Kidney epithelial cell (primary cell): Measurements from ENCODE around the gene TMEM205. TPM values are rescaled to one million over a fixed set of nuclear protein-coding genes. Genes with fewer than 3 reads are reported as not detected.

Experiments used
- DNase-seq: peaks from one replicate; pipeline ENCODE4 v3.0.0-alpha.2; 2010; ENCODE audit warnings: low read depth
- H3K27me3 ChIP-seq: 2 replicates; pipeline ENCODE4 v1.6.0; 2011; ENCODE audit warnings: low read length; ENCODE audit not compliant: control insufficient read depth, insufficient read depth
- H3K36me3 ChIP-seq: 2 replicates; pipeline ENCODE4 v1.5.1; 2011; ENCODE audit warnings: low read length; ENCODE audit not compliant: control insufficient read depth, insufficient read depth
- H3K4me3 ChIP-seq: 2 replicates; pipeline ENCODE4 v1.5.1; 2011; ENCODE audit warnings: low read depth, mild to moderate bottlenecking, control low read depth, low read length
- total RNA-seq: library from RNA; depleted of rRNA; stranded (reverse); fragments of >200 nt; gene quantifications from 2 replicates; pipeline ENCODE4 v1.2.3, GENCODE V29; 2015
- TF ChIP-seq, protein P1 (sequence below): IDR thresholded peaks from 2 replicates; pipeline ENCODE4 v1.5.1; 2011; ENCODE audit warnings: mild to moderate bottlenecking, moderate library complexity, low read length, control low read depth, inconsistent platforms; ENCODE audit not compliant: insufficient read depth, poor library complexity, severe bottlenecking

Gene TMEM205
- total RNA-seq, 1 donor from 2014 or later, result 307 TPM

DNA sequence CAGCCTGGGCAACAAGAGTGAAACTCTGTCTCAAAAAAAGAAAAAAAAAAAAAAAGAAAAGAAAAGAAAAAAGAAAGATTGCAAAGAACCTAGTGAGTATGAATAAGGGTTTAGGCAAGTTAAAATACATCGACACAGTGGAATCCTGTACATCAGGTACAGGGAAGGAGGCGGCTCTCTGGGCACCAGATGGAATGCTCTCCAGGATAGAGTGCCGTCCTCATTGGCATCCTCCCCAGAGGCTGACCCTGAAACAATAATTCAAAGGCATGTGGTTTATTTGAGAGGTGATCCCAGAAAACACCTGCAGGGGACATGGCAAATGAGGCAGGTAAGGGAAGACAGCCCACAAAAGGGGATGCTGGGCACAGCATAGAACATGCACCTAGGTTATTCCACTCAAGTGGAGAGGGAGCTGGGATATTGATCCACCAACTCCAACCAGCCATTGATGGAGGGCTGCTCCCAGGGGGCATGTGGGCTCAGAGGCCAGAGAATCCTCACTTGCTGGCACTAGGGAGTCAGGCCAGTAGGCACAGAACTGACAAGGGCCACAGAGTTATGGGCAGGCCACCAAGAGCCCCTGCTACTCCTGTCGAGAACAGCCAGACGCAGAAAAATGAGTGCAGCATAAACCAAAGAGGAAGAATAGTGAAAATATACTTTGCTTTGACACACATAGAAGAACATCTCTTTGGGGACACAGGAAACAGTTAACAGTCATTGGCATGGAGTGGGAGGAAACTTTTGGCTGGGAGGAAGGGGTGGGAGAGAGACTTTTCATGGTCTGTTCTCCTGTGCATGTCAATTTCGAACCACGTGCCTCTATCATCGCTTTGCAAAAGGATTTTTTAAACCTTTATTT lies 45.9 kb downstream of the TMEM205 start:
- Histone ChIP-seq H3K36me3 (no peaks in the 10 kb centered on the region), H3K27me3 (no peaks in the 10 kb centered on the region), H3K4me3 (no peak overlapping the region)
- TF ChIP-seq, protein P1, sequence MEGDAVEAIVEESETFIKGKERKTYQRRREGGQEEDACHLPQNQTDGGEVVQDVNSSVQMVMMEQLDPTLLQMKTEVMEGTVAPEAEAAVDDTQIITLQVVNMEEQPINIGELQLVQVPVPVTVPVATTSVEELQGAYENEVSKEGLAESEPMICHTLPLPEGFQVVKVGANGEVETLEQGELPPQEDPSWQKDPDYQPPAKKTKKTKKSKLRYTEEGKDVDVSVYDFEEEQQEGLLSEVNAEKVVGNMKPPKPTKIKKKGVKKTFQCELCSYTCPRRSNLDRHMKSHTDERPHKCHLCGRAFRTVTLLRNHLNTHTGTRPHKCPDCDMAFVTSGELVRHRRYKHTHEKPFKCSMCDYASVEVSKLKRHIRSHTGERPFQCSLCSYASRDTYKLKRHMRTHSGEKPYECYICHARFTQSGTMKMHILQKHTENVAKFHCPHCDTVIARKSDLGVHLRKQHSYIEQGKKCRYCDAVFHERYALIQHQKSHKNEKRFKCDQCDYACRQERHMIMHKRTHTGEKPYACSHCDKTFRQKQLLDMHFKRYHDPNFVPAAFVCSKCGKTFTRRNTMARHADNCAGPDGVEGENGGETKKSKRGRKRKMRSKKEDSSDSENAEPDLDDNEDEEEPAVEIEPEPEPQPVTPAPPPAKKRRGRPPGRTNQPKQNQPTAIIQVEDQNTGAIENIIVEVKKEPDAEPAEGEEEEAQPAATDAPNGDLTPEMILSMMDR, result no peak
- DNase-seq, result no peak

DNA sequence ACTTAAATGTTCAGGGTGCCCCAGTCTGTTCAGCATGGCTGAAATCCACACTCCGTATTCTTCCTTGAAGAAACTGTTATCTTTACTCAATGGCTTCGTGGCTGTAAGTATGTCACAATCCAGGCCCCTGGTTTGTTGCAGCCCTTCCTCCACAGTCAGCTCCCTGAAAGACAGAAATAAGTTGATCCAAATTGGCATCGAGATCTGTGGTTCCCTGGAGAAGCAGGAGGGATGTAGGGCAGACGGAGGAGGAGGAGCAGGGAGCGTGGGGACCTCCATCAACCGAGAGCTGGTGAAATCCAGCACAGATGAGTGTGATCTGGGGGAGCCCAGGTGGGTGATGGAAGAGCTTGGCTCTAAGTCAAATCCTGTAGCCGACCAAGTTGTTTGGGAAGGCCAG lies 49.8 kb downstream of the TMEM205 start:
- DNase-seq, result no peak
- Histone ChIP-seq H3K27me3 (no peaks in the 10 kb centered on the region), H3K36me3 (no peaks in the 10 kb centered on the region), H3K4me3 (no peak overlapping the region)
- TF ChIP-seq, protein P1, result no peak

DNA sequence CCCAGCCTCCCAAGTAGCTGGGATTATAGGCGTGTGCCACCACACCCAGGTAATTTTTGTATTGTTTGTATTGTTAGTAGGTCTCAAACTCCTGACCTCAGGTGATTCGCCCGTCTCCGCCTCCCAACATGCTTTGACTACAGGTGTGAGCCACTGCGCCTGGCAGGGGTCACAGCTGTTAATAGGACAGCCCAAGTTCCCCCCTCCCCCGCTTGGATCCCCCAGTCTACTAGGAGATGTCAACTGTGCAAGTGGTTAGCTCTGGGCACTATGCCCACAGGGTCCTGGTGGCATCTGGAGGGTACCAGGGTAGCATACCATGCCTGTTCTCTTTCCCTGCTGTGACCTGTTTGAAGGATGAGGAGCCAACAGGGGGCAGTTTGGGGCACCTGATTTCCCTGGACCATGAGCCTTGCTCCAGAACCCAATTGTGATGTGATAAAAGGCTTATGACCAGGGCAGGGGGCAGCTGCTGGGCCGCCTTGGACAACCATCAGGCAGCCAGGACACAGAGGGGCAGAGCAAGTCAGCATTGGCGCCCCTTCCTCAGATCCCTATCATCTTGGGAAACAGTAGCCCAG lies 50.3 kb downstream of the TMEM205 start, which contains the start of gene TSPAN16:
TSPAN16 (plus strand) TSS at position 496 of the 581 bp plus-strand sequence. CDS start 138 bp downstream, outside the sequence.
- TF ChIP-seq, protein P1, result no peak
- Histone ChIP-seq H3K27me3 (no peaks in the 10 kb centered on the region), H3K4me3 (no peak within 1 kb of the TSS), H3K36me3 (no peaks in the 10 kb centered on the region)
- DNase-seq, result no peak

DNA sequence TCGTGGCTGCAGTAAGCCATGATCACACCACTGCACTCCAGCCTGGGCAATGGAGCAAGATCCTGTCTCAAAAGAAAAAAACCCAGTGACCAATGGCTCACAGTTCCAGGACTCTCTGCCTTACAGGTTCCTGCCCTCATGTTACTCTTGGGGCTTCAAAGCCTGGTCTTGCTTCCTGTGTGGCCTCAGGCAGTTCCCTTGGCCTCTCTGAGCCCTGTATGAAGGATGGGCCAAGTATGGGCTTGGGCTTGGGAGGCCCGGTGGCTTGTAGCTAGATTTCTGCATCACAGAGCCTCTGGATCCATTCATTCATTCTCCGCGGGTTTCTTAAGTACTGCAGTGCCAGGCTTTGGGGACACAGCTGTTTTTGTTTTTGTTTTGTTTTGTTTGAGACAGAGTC lies 50.9 kb downstream of the TMEM205 start:
- DNase-seq, result no peak
- H3K36me3 ChIP-seq, result no peaks in the 10 kb centered on the region
- H3K27me3 ChIP-seq, result no peaks in the 10 kb centered on the region
- TF ChIP-seq, protein P1, result no peak
- H3K4me3 ChIP-seq, result no peak overlapping the region

DNA sequence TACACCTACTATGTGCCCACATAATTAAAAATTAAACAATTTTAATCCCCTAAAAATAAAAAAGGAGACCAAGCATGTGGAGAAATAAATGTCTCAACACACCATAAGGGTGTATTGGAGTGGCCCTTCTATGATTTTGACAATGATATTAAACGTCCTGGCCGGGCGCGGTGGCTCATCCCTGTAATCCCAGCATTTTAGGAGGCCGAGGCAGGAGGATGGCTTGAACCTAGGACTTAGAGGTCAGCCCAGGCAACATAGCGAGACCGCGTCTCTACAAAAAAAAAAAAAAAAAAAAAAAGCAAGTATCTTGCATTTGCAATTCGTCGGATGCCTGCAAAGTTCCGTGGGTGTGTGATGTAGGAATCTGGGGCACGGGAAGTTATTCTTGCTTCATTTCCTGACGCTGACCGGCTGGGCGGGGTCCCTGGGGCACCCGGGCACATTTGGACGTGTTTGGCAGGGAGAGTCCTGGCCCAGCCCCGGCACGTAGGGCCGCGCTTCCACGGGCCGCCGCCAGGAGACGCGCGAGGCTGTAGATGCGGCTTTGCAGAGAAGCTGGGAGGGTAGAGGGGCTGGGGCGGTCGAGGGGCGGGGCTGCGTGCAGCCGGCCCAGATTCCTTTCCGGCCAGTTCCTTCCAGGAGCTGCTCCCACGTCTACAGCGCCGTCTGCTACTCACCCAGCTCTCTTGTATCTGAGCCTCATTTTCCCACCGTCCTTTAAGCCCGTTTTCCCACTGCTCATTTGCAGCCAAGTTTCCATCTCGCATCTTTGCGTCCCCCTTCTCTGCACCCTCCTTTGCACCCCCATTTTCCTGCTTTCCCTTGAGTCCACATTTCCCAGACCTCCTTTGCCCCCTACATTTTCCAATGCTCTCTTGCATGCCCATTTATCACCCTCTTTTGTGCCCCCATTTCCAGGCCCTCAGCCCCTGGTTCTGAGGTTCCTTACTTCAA lies 52.4 kb downstream of the TMEM205 start:
- no peaks in the 10 kb centered on the region for H3K27me3 ChIP-seq
- H3K36me3 ChIP-seq, result no peaks in the 10 kb centered on the region
- DNase-seq, result peak; percentile 43
- peak overlapping the region; percentile 12 for H3K4me3 ChIP-seq
- TF ChIP-seq, protein P1, result peak; percentile 100

Other genes starting within 250 kb of the TMEM205 start
- 2.5 and 2.8 TPM in 2 replicates for gene SPC24, start 190.5 kb downstream of the TMEM205 start, total RNA-seq
- 42.9 and 50.6 TPM in 2 replicates for gene KANK2, start 148.7 kb downstream of the TMEM205 start, total RNA-seq
- not detected in 2 replicates for gene ANGPTL8, start 106.6 kb downstream of the TMEM205 start, total RNA-seq
- 56.8 and 62.9 TPM in 2 replicates for gene DOCK6, start 83.7 kb downstream of the TMEM205 start, total RNA-seq
- gene TSPAN16, start 50.1 kb downstream of the TMEM205 start, total RNA-seq, result not detected in 2 replicates
- gene RAB3D, start 6.6 kb downstream of the TMEM205 start, total RNA-seq, result 19.6 and 19.8 TPM in 2 replicates
- 8.2 and 21.6 TPM in 2 replicates for gene CCDC159, start 251 bp upstream of the TMEM205 start, total RNA-seq
- 6.7 and 14.0 TPM in 2 replicates for gene PLPPR2, start 9.2 kb upstream of the TMEM205 start, total RNA-seq
- gene SWSAP1, start 28.4 kb upstream of the TMEM205 start, total RNA-seq, result 2.9 and 4.0 TPM in 2 replicates
- 3.0 and 4.4 TPM in 2 replicates for gene EPOR, start 38.0 kb upstream of the TMEM205 start, total RNA-seq
- 10.2 and 18.1 TPM in 2 replicates for gene RGL3, start 73.0 kb upstream of the TMEM205 start, total RNA-seq
- 0.07 and 0.29 TPM in 2 replicates for gene ODAD3, start 88.9 kb upstream of the TMEM205 start, total RNA-seq
- 269 TPM in 2 replicates for gene PRKCSH, start 89.4 kb upstream of the TMEM205 start, total RNA-seq
- gene ELAVL3, start 134.8 kb upstream of the TMEM205 start, total RNA-seq, result not detected in 2 replicates
- gene ZNF653, start 159.6 kb upstream of the TMEM205 start, total RNA-seq, result 6.6 and 20.5 TPM in 2 replicates
- gene ECSIT, start 182.9 kb upstream of the TMEM205 start, total RNA-seq, result 37.4 and 40.0 TPM in 2 replicates
- gene CNN1, start 192.6 kb upstream of the TMEM205 start, total RNA-seq, result 11.8 and 14.5 TPM in 2 replicates
- 67.3 and 69.6 TPM in 2 replicates for gene ELOF1, start 213.0 kb upstream of the TMEM205 start, total RNA-seq
- 23.4 and 24.8 TPM in 2 replicates for gene ACP5, start 231.4 kb upstream of the TMEM205 start, total RNA-seq